Measurements from ENCODE around the gene PLAC8L1.

DNA sequence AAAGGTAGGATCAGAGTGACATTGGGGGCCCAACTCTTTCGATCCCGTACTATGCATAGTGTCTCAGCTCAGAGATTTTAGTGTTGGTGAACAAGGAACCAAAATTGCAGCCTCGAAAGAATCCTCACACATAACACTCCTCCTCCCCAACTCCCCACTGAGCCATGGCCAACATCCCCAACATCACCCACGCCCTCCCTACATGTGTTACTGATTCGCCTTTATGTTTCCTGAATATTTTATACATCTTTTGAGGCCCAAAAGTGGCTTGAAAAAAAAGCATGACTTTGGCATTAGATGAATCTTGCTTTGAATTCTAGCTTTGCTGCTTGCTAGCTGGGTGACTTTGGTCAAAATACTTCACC, 45.2 kb downstream of the PLAC8L1 start:
- TF ChIP-seq CTCF (IDR thresholded peaks at IDR 0.05) (no peak), POLR2A (IDR thresholded peaks at IDR 0.05) (no peak)
